RWPE1 (cell line): ENCODE results near the gene GPR132.

Experiments used
- CTCF ChIA-PET: fragments of 350-600 bp; sonication (Branson Sonifier 250); formaldehyde crosslinking; extraction: SDS; loops from one replicate; lab custom pipeline; 2021; lab: Yijun Ruan, JAX
- POLR2A ChIA-PET: fragments of 400-600 bp; formaldehyde crosslinking; extraction: SDS; loops from one replicate; lab custom pipeline; 2020; ENCODE audit warnings: antibody characterized with exemption; ENCODE audit not compliant: low non-redundant PET; lab: Yijun Ruan, JAX
- DNase-seq: peaks from one replicate; pipeline ENCODE4 v3.0.0; 2012; ENCODE audit warnings: low spot score
- H3K27ac ChIP-seq: fragments of 450-650 bp; 2 replicates; pipeline ENCODE4 v1.5.1; 2017
- CTCF ChIP-seq: fragments of 450-650 bp; conservative IDR thresholded peaks from 2 replicates; pipeline ENCODE4 v1.5.1; 2017; ENCODE audit warnings: low read depth, mild to moderate bottlenecking

Gene GPR132

GRCh38 chr14:105056303-105056831 lies 8.9 kb downstream of the GPR132 start:
- ChIA-PET POLR2A (no interaction called here), CTCF (interaction anchor here (0.6 kb wide), 1 partner anchor 11 kb away, joined by 3 read pairs; no protein-coding TSS in a partner anchor)
- no peak for TF ChIP-seq CTCF
- DNase-seq = no peak
- H3K27ac ChIP-seq = no peak overlapping the region

- no peak for DNase-seq
- POLR2A ChIA-PET = no interaction called here
- TF ChIP-seq CTCF = no peak
- no peak overlapping the region for H3K27ac ChIP-seq
- CTCF ChIA-PET = no interaction called here
Observed at GRCh38 chr14:105055736-105056302, 9.4 kb downstream of the GPR132 start.

GRCh38 chr14:105055334-105055733 lies 9.9 kb downstream of the GPR132 start:
- TF ChIP-seq CTCF = no peak
- ChIA-PET POLR2A (no interaction called here), CTCF (no interaction called here)
- DNase-seq = no peak
- no peak overlapping the region for H3K27ac ChIP-seq

GRCh38 chr14:105053996-105054395 lies 11.2 kb downstream of the GPR132 start:
- CTCF ChIA-PET = interaction anchor here (1.4 kb wide), 1 partner anchor 8 kb away, joined by 3 read pairs; no protein-coding TSS in a partner anchor
- POLR2A ChIA-PET = no interaction called here
- no peak overlapping the region for H3K27ac ChIP-seq
- DNase-seq = no peak
- no peak for TF ChIP-seq CTCF

GRCh38 chr14:105053421-105053820 lies 11.8 kb downstream of the GPR132 start:
- ChIA-PET CTCF (interaction anchor here (0.6 to 1.4 kb wide), 3 partner anchors 8 to 116 kb away, joined by 3 read pairs; no protein-coding TSS in a partner anchor), POLR2A (no interaction called here)
- H3K27ac ChIP-seq = no peak overlapping the region
- DNase-seq = no peak
- TF ChIP-seq CTCF = no peak

- ChIA-PET POLR2A (no interaction called here), CTCF (no interaction called here)
- no peak overlapping the region for H3K27ac ChIP-seq
Observed at GRCh38 chr14:105052110-105052458, 13.1 kb downstream of the GPR132 start.

More at GRCh38 chr14:105052110-105052458, 13.1 kb downstream of the GPR132 start:
- TF ChIP-seq CTCF = no peak
- DNase-seq = no peak
